ENCODE results near the gene EME2.

EME2 gene

GRCh38 chr16:1761751-1762150 is 10.9 kb upstream of the EME2 start:
- in situ Hi-C loops (cut with HindIII; ENCODE audit: low sequenced_read_pairs): no loop called here

DNA sequence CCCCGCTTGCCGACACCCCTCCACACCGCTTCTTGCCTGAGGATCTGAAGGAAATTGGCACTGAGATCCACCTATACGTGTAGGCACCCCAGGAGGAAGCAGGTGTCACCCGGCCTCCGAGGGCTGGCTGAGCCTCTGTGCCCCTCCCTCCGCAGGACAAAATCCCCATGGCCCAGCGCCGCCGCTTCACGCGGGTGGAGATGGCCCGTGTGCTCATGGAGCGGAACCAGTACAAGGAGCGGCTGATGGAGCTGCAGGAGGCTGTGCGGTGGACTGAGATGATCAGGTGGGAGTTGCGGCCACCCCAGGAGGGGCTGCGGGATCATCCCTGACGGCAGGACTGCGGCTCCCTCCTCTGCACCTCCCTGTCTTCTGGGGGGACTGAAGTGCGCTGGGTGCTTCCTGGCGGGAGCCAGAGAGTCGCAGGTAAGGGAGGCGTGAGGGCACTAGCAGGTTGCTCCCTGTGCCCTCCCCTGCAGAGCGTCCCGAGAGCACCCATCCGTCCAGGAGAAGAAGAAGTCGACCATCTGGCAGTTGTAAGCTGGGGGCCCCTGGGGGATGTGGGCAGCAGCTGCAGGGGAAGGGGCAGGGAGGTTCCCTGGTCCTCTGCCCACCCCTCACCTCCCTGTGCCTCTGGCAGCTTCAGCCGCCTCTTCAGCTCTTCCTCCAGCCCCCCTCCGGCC is 10.3 kb upstream of the EME2 start:
- no peak overlapping the region for H3K4me3 ChIP-seq (ENCODE audit: low read depth, low read length)
- TF ChIP-seq CTCF (IDR thresholded peaks at IDR 0.05; ENCODE audit: low read depth, low read length): no peak
- in situ Hi-C loops (cut with HindIII; ENCODE audit: low sequenced_read_pairs): no loop called here
- no peak for DNase-seq (ENCODE audit: low read depth, low spot score)

More at GRCh38 chr16:1761751-1762150, 10.9 kb upstream of the EME2 start:
- DNase-seq (ENCODE audit: low read depth, low spot score): no peak
- no peak overlapping the region for H3K4me3 ChIP-seq (ENCODE audit: low read depth, low read length)
- TF ChIP-seq CTCF (IDR thresholded peaks at IDR 0.05; ENCODE audit: low read depth, low read length): no peak

DNA sequence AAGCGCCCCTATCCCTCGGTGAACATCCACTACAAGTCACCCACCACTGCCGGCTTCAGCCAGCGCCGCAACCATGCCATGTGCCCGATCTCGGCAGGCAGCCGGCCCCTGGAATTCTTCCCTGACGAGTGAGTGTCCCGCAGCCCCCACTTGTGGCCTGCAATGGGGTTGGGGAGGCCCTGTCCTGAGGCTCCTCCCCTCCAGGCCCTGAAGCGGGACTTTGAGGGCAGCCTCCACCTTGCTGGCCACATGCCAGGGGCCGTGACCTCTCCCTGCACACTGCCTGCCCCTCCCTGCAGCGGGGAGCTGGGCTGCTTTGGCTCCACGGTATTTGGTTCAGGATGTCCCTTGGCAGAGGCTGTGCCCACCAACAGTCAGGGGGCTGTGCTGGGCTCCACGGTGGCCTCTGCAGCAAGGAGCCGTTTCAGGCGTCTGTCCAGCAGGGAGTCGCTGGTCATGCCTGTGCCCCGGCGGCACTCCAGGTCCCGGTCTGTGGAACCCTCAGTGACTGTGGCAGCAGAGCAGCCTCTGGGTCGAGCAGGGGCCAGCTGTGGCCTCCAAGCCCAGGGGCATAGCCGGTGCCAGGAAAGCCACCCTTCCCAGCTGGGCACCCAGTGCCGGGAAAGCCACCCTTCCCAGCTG is 9.6 kb upstream of the EME2 start:
- in situ Hi-C loops (cut with HindIII; ENCODE audit: low sequenced_read_pairs): no loop called here
- TF ChIP-seq CTCF (IDR thresholded peaks at IDR 0.05; ENCODE audit: low read depth, low read length): no peak
- H3K4me3 ChIP-seq (ENCODE audit: low read depth, low read length): no peak overlapping the region
- no peak for DNase-seq (ENCODE audit: low read depth, low spot score)

- no peak overlapping the region for H3K4me3 ChIP-seq (ENCODE audit: low read depth, low read length)
- peak; percentile 45 for DNase-seq (ENCODE audit: low read depth, low spot score)
- in situ Hi-C loops (cut with HindIII; ENCODE audit: low sequenced_read_pairs): no loop called here
- peak; percentile 66 for TF ChIP-seq CTCF (IDR thresholded peaks at IDR 0.05; ENCODE audit: low read depth, low read length)
Measured at GRCh38 chr16:1763521-1764511, 8.8 kb upstream of the EME2 start.

GRCh38 chr16:1764971-1765370 is 7.6 kb upstream of the EME2 start:
- no peak for TF ChIP-seq CTCF (IDR thresholded peaks at IDR 0.05; ENCODE audit: low read depth, low read length)
- DNase-seq (ENCODE audit: low read depth, low spot score): no peak
- H3K4me3 ChIP-seq (ENCODE audit: low read depth, low read length): no peak overlapping the region
- in situ Hi-C loops (cut with HindIII; ENCODE audit: low sequenced_read_pairs): no loop called here

DNA sequence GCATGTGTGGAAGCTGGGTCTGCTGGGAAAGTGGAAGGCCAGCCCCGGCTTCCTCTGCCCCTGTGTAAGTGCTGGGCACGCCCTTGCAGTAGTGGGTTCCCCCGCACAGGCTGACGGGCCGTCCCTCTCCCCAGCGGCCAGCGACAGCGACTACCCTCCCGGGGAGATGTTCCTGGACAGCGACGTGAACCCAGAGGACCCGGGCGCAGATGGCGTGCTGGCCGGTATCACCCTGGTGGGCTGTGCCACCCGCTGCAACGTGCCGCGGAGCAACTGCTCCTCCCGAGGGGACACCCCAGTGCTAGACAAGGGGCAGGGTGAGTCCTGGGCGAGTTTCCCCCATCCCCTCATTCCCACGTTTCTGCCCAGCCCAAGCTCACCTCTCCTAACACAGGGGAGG is 6.8 kb upstream of the EME2 start:
- in situ Hi-C loops (cut with HindIII; ENCODE audit: low sequenced_read_pairs): no loop called here
- no peak for TF ChIP-seq CTCF (IDR thresholded peaks at IDR 0.05; ENCODE audit: low read depth, low read length)
- no peak overlapping the region for H3K4me3 ChIP-seq (ENCODE audit: low read depth, low read length)
- no peak for DNase-seq (ENCODE audit: low read depth, low spot score)

Measured in astrocyte of the spinal cord (primary cell).